PFSK-1 (cell line): ENCODE results near the gene GPR18.

Experiments
- POLR2AphosphoS5 ChIP-seq: IDR thresholded peaks from 2 replicates; pipeline ENCODE4 v1.6.1; 2012; ENCODE audit warnings: low read depth, mild to moderate bottlenecking, control low read depth, low read length, moderate library complexity
- REST ChIP-seq, 2 experiments: IDR thresholded peaks; 2 replicates each; pipeline versions ENCODE4 v1.6.1 to v1.8.0; 2011 to 2012; ENCODE audit warnings: low read depth in 2 of 2, low read length in 2 of 2, control low read depth in 1 of 2, inconsistent platforms in 1 of 2, mild to moderate bottlenecking in 1 of 2, moderate library complexity in 1 of 2; ENCODE audit not compliant: insufficient read depth in 1 of 2
- SIN3A ChIP-seq: IDR thresholded peaks from 2 replicates; pipeline ENCODE4 v1.6.1; 2012; ENCODE audit warnings: mild to moderate bottlenecking, low read length, moderate library complexity, borderline replicate concordance; ENCODE audit not compliant: insufficient read depth
- TAF1 ChIP-seq: IDR thresholded peaks from 2 replicates; pipeline ENCODE4 v1.6.1; 2012; ENCODE audit warnings: low read length, control low read depth, borderline replicate concordance; ENCODE audit not compliant: insufficient read depth

GRCh38 chr13:99287551-99287950 is 29.4 kb upstream of the GPR18 start:
- TF ChIP-seq REST (IDR thresholded peaks at IDR 0.05; ENCODE audit: insufficient read depth in 1 of 2, low read depth in 2 of 2, low read length in 2 of 2) (no peak), TAF1 (no peak), POLR2AphosphoS5 (no peak), SIN3A (no peak)
